Sigmoid colon (tissue), 4 donors: ENCODE data around the gene TCFL5.

Experiments used
- POLR2A ChIP-seq, 2 donors: fragments of 450-650 bp; IDR thresholded peaks; one replicate each; pipeline ENCODE4 v1.6.1; 2016; ENCODE audit warnings: antibody characterized with exemption in 2 of 2, mild to moderate bottlenecking in 2 of 2, moderate library complexity in 2 of 2
- POLR2AphosphoS5 ChIP-seq, 4 donors: sonication (generic); formaldehyde crosslinking; IDR thresholded peaks; one replicate each; pipeline ENCODE4 v1.6.1; 2017; ENCODE audit warnings: antibody characterized with exemption in 4 of 4
- TF ChIP-seq, protein P1 (sequence below), 4 experiments: fragments of 450-650 bp in 3 of 4; fragments of 200-600 bp in 1 of 4; IDR thresholded peaks; one replicate each; pipeline ENCODE4 v1.5.1; 2016 to 2019; ENCODE audit warnings: antibody characterized with exemption in 4 of 4, mild to moderate bottlenecking in 3 of 4, moderate library complexity in 2 of 4

DNA sequence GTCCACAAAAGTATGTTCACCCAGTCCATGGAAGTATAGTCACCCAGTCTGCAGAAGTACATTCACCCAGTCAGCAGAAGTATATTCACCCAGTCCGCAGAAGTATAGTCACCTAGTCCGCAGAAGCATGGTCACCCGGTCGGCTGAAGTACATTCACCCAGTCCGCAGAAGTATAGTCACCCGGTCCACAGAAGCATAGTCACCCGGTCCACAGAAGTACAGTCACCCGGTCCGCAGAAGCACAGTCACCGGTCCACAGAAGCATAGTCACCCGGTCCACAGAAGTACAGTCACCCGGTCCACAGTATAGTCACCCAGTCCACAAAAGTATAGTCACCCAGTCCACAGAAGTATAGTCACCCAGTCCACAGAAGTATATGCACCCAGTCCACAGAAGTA, 8.8 kb downstream of the TCFL5 start:
- TF ChIP-seq POLR2A (IDR thresholded peaks at IDR 0.05) = no peak
- TF ChIP-seq, protein P1, sequence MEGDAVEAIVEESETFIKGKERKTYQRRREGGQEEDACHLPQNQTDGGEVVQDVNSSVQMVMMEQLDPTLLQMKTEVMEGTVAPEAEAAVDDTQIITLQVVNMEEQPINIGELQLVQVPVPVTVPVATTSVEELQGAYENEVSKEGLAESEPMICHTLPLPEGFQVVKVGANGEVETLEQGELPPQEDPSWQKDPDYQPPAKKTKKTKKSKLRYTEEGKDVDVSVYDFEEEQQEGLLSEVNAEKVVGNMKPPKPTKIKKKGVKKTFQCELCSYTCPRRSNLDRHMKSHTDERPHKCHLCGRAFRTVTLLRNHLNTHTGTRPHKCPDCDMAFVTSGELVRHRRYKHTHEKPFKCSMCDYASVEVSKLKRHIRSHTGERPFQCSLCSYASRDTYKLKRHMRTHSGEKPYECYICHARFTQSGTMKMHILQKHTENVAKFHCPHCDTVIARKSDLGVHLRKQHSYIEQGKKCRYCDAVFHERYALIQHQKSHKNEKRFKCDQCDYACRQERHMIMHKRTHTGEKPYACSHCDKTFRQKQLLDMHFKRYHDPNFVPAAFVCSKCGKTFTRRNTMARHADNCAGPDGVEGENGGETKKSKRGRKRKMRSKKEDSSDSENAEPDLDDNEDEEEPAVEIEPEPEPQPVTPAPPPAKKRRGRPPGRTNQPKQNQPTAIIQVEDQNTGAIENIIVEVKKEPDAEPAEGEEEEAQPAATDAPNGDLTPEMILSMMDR (IDR thresholded peaks at IDR 0.05) = no peak
- no peak for TF ChIP-seq POLR2AphosphoS5 (IDR thresholded peaks at IDR 0.05)
